H1 (cell line): ENCODE results near the gene SASS6. TPM values are rescaled to one million over a fixed set of nuclear protein-coding genes. Genes with fewer than 3 reads are reported as not detected.

Experiments
- CTCF ChIA-PET: fragments of 300-600 bp; sonication (Branson Sonifier 250); formaldehyde crosslinking; loops from one replicate; lab custom pipeline; 2021; ENCODE audit not compliant: partially characterized antibody; lab: Charles Lee
- POLR2A ChIA-PET: fragments of 300-600 bp; sonication (Branson Sonifier 250); formaldehyde crosslinking; loops from one replicate; lab custom pipeline; 2021; ENCODE audit warnings: inconsistent platforms; ENCODE audit not compliant: partially characterized antibody; lab: Charles Lee
- DNase-seq, 2 experiments: peaks; one replicate each; pipeline versions ENCODE4 v3.0.0 to v3.0.0-alpha.2; 2010 to 2022; ENCODE audit warnings: low spot score in 2 of 2, low read depth in 1 of 2, mixed read lengths in 1 of 2
- FAIRE-seq: peaks from 2 replicates; lab custom pipeline; 2011; peaks lifted over from hg19 to GRCh38; lab: Jason Lieb, UNC
- H2AFZ ChIP-seq: 2 replicates; pipeline ENCODE4 v1.8.1; 2012; ENCODE audit warnings: low read length, inconsistent platforms
- H2AK5ac ChIP-seq: 2 replicates; pipeline ENCODE4 v1.6.1; 2013; ENCODE audit warnings: low read depth, low read length
- H2BK120ac ChIP-seq: replicated peaks from 2 replicates; pipeline ENCODE3; 2013; ENCODE audit warnings: low read depth, low read length, inconsistent platforms
- H2BK12ac ChIP-seq: 2 replicates; pipeline ENCODE4 v1.6.1; 2013; ENCODE audit warnings: low read depth, low read length
- H2BK15ac ChIP-seq: 2 replicates; pipeline ENCODE4 v1.6.1; 2013; ENCODE audit warnings: low read length
- H2BK20ac ChIP-seq: 2 replicates; pipeline ENCODE4 v1.6.1; 2013; ENCODE audit warnings: low read length
- H2BK5ac ChIP-seq: 2 replicates; pipeline ENCODE4 v1.6.1; 2013; ENCODE audit warnings: low read depth, low read length
- H3K14ac ChIP-seq: 2 replicates; pipeline ENCODE4 v1.6.1; 2013; ENCODE audit warnings: inconsistent platforms; ENCODE audit not compliant: insufficient read length
- H3K18ac ChIP-seq: 2 replicates; pipeline ENCODE4 v1.6.1; 2013; ENCODE audit warnings: low read length; ENCODE audit errors: extremely low read depth
- H3K23ac ChIP-seq: 2 replicates; pipeline ENCODE4 v1.6.1; 2013; ENCODE audit warnings: inconsistent platforms; ENCODE audit not compliant: insufficient read length
- H3K23me2 ChIP-seq: 2 replicates; pipeline ENCODE4 v1.6.1; 2013; ENCODE audit warnings: low read depth, low read length
- H3K27ac ChIP-seq: 2 replicates; pipeline ENCODE4 v1.6.1; 2011; ENCODE audit warnings: low read depth, low read length, inconsistent platforms
- H3K27me3 ChIP-seq, 4 experiments: replicated peaks in 1 of 4; 1 replicate in 1 of 4; 2 replicates in 3 of 4; pipeline versions ENCODE4 v1.6.1 to v1.8.1; 2011 to 2013; ENCODE audit warnings: low read length in 3 of 4, mild to moderate bottlenecking in 3 of 4, inconsistent platforms in 2 of 4, mixed read lengths in 2 of 4, moderate library complexity in 1 of 4; ENCODE audit not compliant: control insufficient read depth in 3 of 4, insufficient read depth in 3 of 4; ENCODE audit errors: extremely low read depth in 1 of 4
- H3K36me3 ChIP-seq, 4 experiments: 2 replicates each; pipeline versions ENCODE4 v1.6.1 to v1.8.1; 2011 to 2013; ENCODE audit warnings: mild to moderate bottlenecking in 4 of 4, low read length in 3 of 4, moderate library complexity in 2 of 4, control low read depth in 1 of 4, inconsistent platforms in 1 of 4; ENCODE audit not compliant: insufficient read depth in 4 of 4, control insufficient read depth in 2 of 4
- H3K4ac ChIP-seq: replicated peaks from 2 replicates; pipeline ENCODE3; 2013; ENCODE audit warnings: low read length, low read depth, mixed read lengths, inconsistent platforms; ENCODE audit not compliant: insufficient read length
- H3K4me1 ChIP-seq, 4 experiments: replicated peaks in 1 of 4; 1 replicate in 1 of 4; 2 replicates in 3 of 4; pipeline versions ENCODE4 v1.6.1 to v1.8.1; 2011 to 2013; ENCODE audit warnings: low read length in 3 of 4, inconsistent platforms in 2 of 4, mixed read lengths in 1 of 4; ENCODE audit not compliant: insufficient read depth in 4 of 4, control insufficient read depth in 3 of 4
- H3K4me2 ChIP-seq, 2 experiments: 2 replicates each; pipeline versions ENCODE4 v1.6.1 to v1.8.1; 2011 to 2013; ENCODE audit warnings: low read depth in 2 of 2, low read length in 2 of 2, control low read depth in 1 of 2, inconsistent platforms in 1 of 2, mild to moderate bottlenecking in 1 of 2; ENCODE audit not compliant: insufficient read depth in 1 of 2
- H3K4me3 ChIP-seq, 4 experiments: fragments of 200-600, 300-600 bp in 1 of 4; sonication (generic), shearing (Covaris generic), sonication (Bioruptor Twin) in 1 of 4; 2 replicates each; pipeline versions ENCODE4 v1.5.1 to v1.8.1; 2011 to 2016; ENCODE audit warnings: low read length in 4 of 4, low read depth in 3 of 4, control low read depth in 2 of 4, inconsistent platforms in 2 of 4, mild to moderate bottlenecking in 2 of 4, mixed read lengths in 1 of 4, moderate library complexity in 1 of 4; ENCODE audit not compliant: insufficient read depth in 2 of 4; ENCODE audit errors: extremely low read depth in 1 of 4
- H3K56ac ChIP-seq: replicated peaks from 2 replicates; pipeline ENCODE3; 2013; ENCODE audit warnings: low read depth, mild to moderate bottlenecking, mixed read lengths, low read length, inconsistent platforms; ENCODE audit not compliant: insufficient read length
- H3K79me1 ChIP-seq: 2 replicates; pipeline ENCODE4 v1.6.1; 2013; ENCODE audit warnings: low read depth, low read length, control low read depth
- H3K79me2 ChIP-seq, 2 experiments: 2 replicates each; pipeline versions ENCODE4 v1.6.1 to v1.8.1; 2012 to 2013; ENCODE audit warnings: low read length in 2 of 2, mild to moderate bottlenecking in 2 of 2, inconsistent platforms in 1 of 2; ENCODE audit not compliant: insufficient read depth in 2 of 2, control insufficient read depth in 1 of 2
- H3K9ac ChIP-seq, 4 experiments: replicated peaks in 1 of 4; 1 replicate in 1 of 4; 2 replicates in 3 of 4; pipeline versions ENCODE4 v1.6.1 to v1.8.1; 2011 to 2013; ENCODE audit warnings: low read depth in 3 of 4, low read length in 3 of 4, control low read depth in 2 of 4, mild to moderate bottlenecking in 2 of 4, moderate library complexity in 2 of 4, inconsistent platforms in 1 of 4; ENCODE audit errors: extremely low read depth in 1 of 4
- H3K9me3 ChIP-seq, 2 experiments: 2 replicates each; pipeline versions ENCODE4 v1.6.1 to v1.8.1; 2012 to 2013; ENCODE audit warnings: mild to moderate bottlenecking in 2 of 2, moderate library complexity in 2 of 2, control low read depth in 1 of 2, inconsistent platforms in 1 of 2, low read depth in 1 of 2, low read length in 1 of 2, mixed read lengths in 1 of 2; ENCODE audit not compliant: insufficient read depth in 2 of 2
- H4K20me1 ChIP-seq, 2 experiments: replicated peaks in 1 of 2; 2 replicates each; pipeline versions ENCODE3 to v1.8.1; 2011 to 2013; ENCODE audit warnings: inconsistent platforms in 2 of 2, low read length in 2 of 2, mild to moderate bottlenecking in 1 of 2; ENCODE audit not compliant: insufficient read depth in 2 of 2, control insufficient read depth in 1 of 2
- H4K5ac ChIP-seq: 2 replicates; pipeline ENCODE4 v1.6.1; 2013; ENCODE audit warnings: low read length, low read depth, mixed read lengths, inconsistent platforms; ENCODE audit not compliant: insufficient read length
- H4K8ac ChIP-seq: 2 replicates; pipeline ENCODE4 v1.8.0; 2013; ENCODE audit warnings: mild to moderate bottlenecking, moderate library complexity, low read length, inconsistent platforms; ENCODE audit not compliant: insufficient read depth; ENCODE audit errors: extremely low read depth
- H4K91ac ChIP-seq: replicated peaks from 2 replicates; pipeline ENCODE3; 2013; ENCODE audit warnings: low read length, mixed read lengths, inconsistent platforms; ENCODE audit not compliant: insufficient read length
- ASH2L ChIP-seq: fragments of 200-600, 300-600 bp; sonication (generic); IDR thresholded peaks from one replicate; pipeline ENCODE4 v1.7.1; 2017; ENCODE audit warnings: low read length
- CREB1 ChIP-seq: IDR thresholded peaks from 2 replicates; pipeline ENCODE4 v1.6.1; 2012; ENCODE audit warnings: inconsistent platforms
- GABPA ChIP-seq: IDR thresholded peaks from 2 replicates; pipeline ENCODE4 v1.6.1; 2011; ENCODE audit warnings: mild to moderate bottlenecking, low read length, moderate library complexity, borderline replicate concordance; ENCODE audit not compliant: insufficient read depth
- HDAC2 ChIP-seq, 2 experiments: fragments of 300-600 bp in 1 of 2; sonication (generic) in 1 of 2; IDR thresholded peaks; 2 replicates each; pipeline ENCODE4 v1.6.1; 2011 to 2012; ENCODE audit warnings: low read depth in 2 of 2, low read length in 2 of 2, mild to moderate bottlenecking in 2 of 2, moderate library complexity in 2 of 2, borderline replicate concordance in 1 of 2, inconsistent platforms in 1 of 2
- RAD21 ChIP-seq, 2 experiments: IDR thresholded peaks in 1 of 2; conservative IDR thresholded peaks in 1 of 2; 2 replicates each; pipeline ENCODE4 v1.6.1; 2011; ENCODE audit warnings: low read depth in 2 of 2, low read length in 2 of 2, improper control_type of control experiment in 1 of 2, inconsistent platforms in 1 of 2, mild to moderate bottlenecking in 1 of 2, moderate library complexity in 1 of 2
- RXRA ChIP-seq: IDR thresholded peaks from 2 replicates; pipeline ENCODE4 v1.6.1; 2011; ENCODE audit warnings: low read depth, mild to moderate bottlenecking, low read length, moderate library complexity; ENCODE audit not compliant: insufficient read depth
- SP2 ChIP-seq: IDR thresholded peaks from 2 replicates; pipeline ENCODE4 v1.6.1; 2012; ENCODE audit warnings: mild to moderate bottlenecking, low read length, inconsistent platforms
- ZNF274 ChIP-seq: IDR thresholded peaks from 2 replicates; pipeline ENCODE4 v1.7.0; 2012; ENCODE audit warnings: low read length, borderline replicate concordance; ENCODE audit errors: extremely low read depth
- WGBS, 2 experiments: shearing (Covaris generic) in 1 of 2; methylation state at CpG; one replicate each; pipeline versions ENCODE4 v1.1.6 to v1.1.7; 2013 to 2015; ENCODE audit warnings: low lambda C conversion rate in 2 of 2, mixed read lengths in 2 of 2, inconsistent platforms in 1 of 2, low coverage in 1 of 2, missing lambda C conversion rate in 1 of 2; ENCODE audit not compliant: insufficient replicate concordance in 2 of 2, insufficient coverage in 1 of 2, insufficient read length in 1 of 2; ENCODE audit errors: extremely low coverage in 1 of 2, missing lambda C conversion rate in 1 of 2; 5-methylcytosine and 5-hydroxymethylcytosine counted together
- polyA plus RNA-seq, 7 experiments: library from polyadenylated mRNA; depleted of rRNA in 3 of 7; stranded (reverse) in 5 of 7; unstranded in 2 of 7; fragments of >200 nt in 5 of 7; fragments of 200-250 nt in 2 of 7; gene quantifications; 1 replicate in 5 of 7; 2 replicates in 1 of 7; 4 replicates in 1 of 7; pipeline versions ENCODE4 v1.2.1 to v1.2.3, GENCODE V29; 2011 to 2013; ENCODE audit warnings: missing spikeins in 2 of 7, mixed read lengths in 2 of 7
- total RNA-seq: library from RNA; stranded (reverse); fragmentation: NEBNext Ultra II Directional; extraction: Animal tissue kit (Norgen Biotek cat#: 25700); gene quantifications from 2 replicates; pipeline ENCODE4 v1.2.1, GENCODE V29; 2021
- TF ChIP-seq, protein P1 (sequence below): IDR thresholded peaks from 2 replicates; pipeline ENCODE4 v1.6.1; 2012; ENCODE audit warnings: inconsistent platforms

SASS6 gene
- total and polyA plus RNA-seq, 2 of the 8 experiments (the other 6 are each of a cell fraction or from before 2014, with no cell fraction given): 1.2 to 13.8 TPM

DNA sequence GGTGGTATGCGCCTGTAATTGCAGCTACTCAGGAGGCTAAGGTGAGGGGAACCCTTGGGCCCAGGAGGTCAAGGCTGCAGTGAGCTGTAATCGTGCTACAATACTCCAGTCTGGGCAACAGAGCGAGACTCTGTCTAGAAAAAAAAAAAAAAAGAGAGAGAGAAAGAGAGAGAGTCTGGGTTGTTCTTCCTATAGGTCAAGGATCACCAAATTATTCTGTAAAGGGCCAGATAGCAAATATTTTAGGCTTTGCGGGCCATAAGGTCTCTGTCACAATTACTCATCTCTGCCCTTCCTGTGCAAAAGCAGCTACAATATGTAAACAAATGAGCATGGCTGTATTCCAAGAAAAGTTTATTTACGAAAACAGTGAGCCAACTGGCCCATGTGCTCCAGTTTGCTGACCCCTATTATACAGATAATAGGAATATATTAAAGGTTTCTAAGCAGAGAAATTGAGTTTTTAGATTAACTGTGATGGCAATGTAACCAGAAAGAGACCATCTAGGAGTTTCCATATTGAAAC is 2.1 kb downstream of the SASS6 start:
- no peak overlapping the region for H2BK15ac ChIP-seq
- no peaks in the 10 kb centered on the region for H3K23me2 ChIP-seq
- peaks cover 9 to 80% of the 10 kb centered on the region in 2 experiments for H3K79me2 ChIP-seq
- TF ChIP-seq HDAC2 (IDR thresholded peaks at IDR 0.05; ENCODE audit: borderline replicate concordance in 1 of 2, low read depth in 2 of 2, low read length in 2 of 2) (no peak), CREB1 (no peak), SP2 (no peak), ASH2L (no peak), ZNF274 (no peak), GABPA (no peak), RXRA (no peak), RAD21 (IDR thresholded peaks at IDR 0.05 in 1 of 2, conservative IDR thresholded peaks at IDR 0.05 in 1 of 2; ENCODE audit: low read depth in 2 of 2, low read length in 2 of 2) (no peak)
- TF ChIP-seq, protein P1, sequence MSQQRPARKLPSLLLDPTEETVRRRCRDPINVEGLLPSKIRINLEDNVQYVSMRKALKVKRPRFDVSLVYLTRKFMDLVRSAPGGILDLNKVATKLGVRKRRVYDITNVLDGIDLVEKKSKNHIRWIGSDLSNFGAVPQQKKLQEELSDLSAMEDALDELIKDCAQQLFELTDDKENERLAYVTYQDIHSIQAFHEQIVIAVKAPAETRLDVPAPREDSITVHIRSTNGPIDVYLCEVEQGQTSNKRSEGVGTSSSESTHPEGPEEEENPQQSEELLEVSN: no peak
- no peaks in the 10 kb centered on the region for H3K9me3 ChIP-seq
- H4K20me1 ChIP-seq: peaks cover 0 to 5% of the 10 kb centered on the region in 2 experiments
- no peak overlapping the region for H3K18ac ChIP-seq
- no peaks in the 10 kb centered on the region for H3K27me3 ChIP-seq
- no peak overlapping the region for H2BK12ac ChIP-seq
- no peak overlapping the region for H3K4ac ChIP-seq
- H3K56ac ChIP-seq: no peak overlapping the region
- no peak overlapping the region for H4K8ac ChIP-seq
- H3K4me3 ChIP-seq: no peak overlapping the region
- no peak overlapping the region for H3K23ac ChIP-seq
- no peak overlapping the region for H4K91ac ChIP-seq
- no peak overlapping the region for H2BK20ac ChIP-seq
- ChIA-PET CTCF (no interaction called here), POLR2A (no interaction called here)
- peaks cover 2% of the 10 kb centered on the region; the same call in 1 of the 2 replicates for H3K79me1 ChIP-seq
- no peak overlapping the region for H4K5ac ChIP-seq
- H3K9ac ChIP-seq: no peak overlapping the region
- no peak overlapping the region for H3K4me2 ChIP-seq
- H3K4me1 ChIP-seq: peaks cover 0 to 5% (median 0%) of the 10 kb centered on the region in 4 experiments; a peak in 2 of 7 replicates
- H2AK5ac ChIP-seq: no peak overlapping the region
- no peak overlapping the region for H3K14ac ChIP-seq
- H2BK5ac ChIP-seq: no peak overlapping the region
- WGBS, 2 experiments: 96% methylated on average over 4 of the region's 5 CpGs; no CpG with 5 or more reads in 1 of the 2 experiments
- H2AFZ ChIP-seq: no peak overlapping the region
- H3K36me3 ChIP-seq: no peaks in the 10 kb centered on the region
- FAIRE-seq (no peak), DNase-seq (no peak)
- no peak overlapping the region for H2BK120ac ChIP-seq
- H3K27ac ChIP-seq: no peak overlapping the region
